Mesendoderm (in vitro differentiated cells): ENCODE measurements around the gene SLCO2A1.

Experiments used
- DNase-seq: peaks from one replicate; pipeline ENCODE4 v3.0.0; 2013
- H2AK5ac ChIP-seq: 2 replicates; pipeline ENCODE4 v1.6.1; 2013; ENCODE audit warnings: low read length, inconsistent platforms
- H2BK120ac ChIP-seq: 2 replicates; pipeline ENCODE4 v1.6.1; 2013; ENCODE audit warnings: low read depth, mild to moderate bottlenecking, low read length, moderate library complexity, mixed read lengths
- H2BK15ac ChIP-seq: replicated peaks from 2 replicates; pipeline ENCODE4 v1.6.1; 2013; ENCODE audit warnings: low read depth, mild to moderate bottlenecking, moderate library complexity
- H2BK5ac ChIP-seq: 2 replicates; pipeline ENCODE4 v1.6.1; 2013; ENCODE audit warnings: low read length, inconsistent platforms
- H3K18ac ChIP-seq: 2 replicates; pipeline ENCODE4 v1.6.1; 2013; ENCODE audit warnings: mild to moderate bottlenecking, low read length, mixed read lengths
- H3K23ac ChIP-seq: one replicate; pipeline ENCODE4 v1.6.1; 2013; ENCODE audit warnings: low read length
- H3K27ac ChIP-seq: 2 replicates; pipeline ENCODE4 v1.5.1; 2013; ENCODE audit warnings: low read depth, mild to moderate bottlenecking, inconsistent platforms, low read length, moderate library complexity
- H3K27me3 ChIP-seq: 2 replicates; pipeline ENCODE4 v1.6.1; 2013; ENCODE audit warnings: low read length, control low read depth, mild to moderate bottlenecking, inconsistent platforms; ENCODE audit not compliant: insufficient read depth, poor library complexity
- H3K36me3 ChIP-seq: 2 replicates; pipeline ENCODE4 v1.6.1; 2013; ENCODE audit warnings: low read length, inconsistent platforms; ENCODE audit not compliant: control insufficient read depth, insufficient read depth
- H3K4ac ChIP-seq: one replicate; pipeline ENCODE4 v1.6.1; 2013; ENCODE audit warnings: low read depth, mild to moderate bottlenecking, low read length, moderate library complexity
- H3K4me1 ChIP-seq: 2 replicates; pipeline ENCODE4 v1.6.1; 2013; ENCODE audit warnings: low read depth, low read length, inconsistent platforms; ENCODE audit not compliant: control insufficient read depth
- H3K4me2 ChIP-seq: 2 replicates; pipeline ENCODE4 v1.6.1; 2013; ENCODE audit warnings: low read length
- H3K4me3 ChIP-seq: 2 replicates; pipeline ENCODE4 v1.5.1; 2013; ENCODE audit warnings: mild to moderate bottlenecking, low read length
- H3K56ac ChIP-seq: one replicate; pipeline ENCODE4 v1.6.1; 2013; ENCODE audit warnings: low read length
- H3K79me1 ChIP-seq: 2 replicates; pipeline ENCODE4 v1.6.1; 2013; ENCODE audit warnings: low read length, inconsistent platforms
- H3K79me2 ChIP-seq: 2 replicates; pipeline ENCODE4 v1.6.1; 2013; ENCODE audit warnings: mild to moderate bottlenecking, low read length; ENCODE audit not compliant: control insufficient read depth, insufficient read depth
- H3K9ac ChIP-seq: 2 replicates; pipeline ENCODE4 v1.6.1; 2013; ENCODE audit warnings: low read length, inconsistent platforms
- H4K5ac ChIP-seq: one replicate; pipeline ENCODE4 v1.6.1; 2013; ENCODE audit warnings: low read length
- H4K8ac ChIP-seq: one replicate; pipeline ENCODE4 v1.6.1; 2013; ENCODE audit warnings: low read depth, mild to moderate bottlenecking, control low read depth, low read length, moderate library complexity
- WGBS: extraction: QIAGEN DNeasy Blood & Tissue Kit; methylation state at CpG from one replicate; pipeline ENCODE4 v1.1.7; 2013; ENCODE audit warnings: low lambda C conversion rate, missing lambda C conversion rate; ENCODE audit not compliant: insufficient coverage; ENCODE audit errors: extremely low coverage; 5-methylcytosine and 5-hydroxymethylcytosine counted together

Gene SLCO2A1

DNA sequence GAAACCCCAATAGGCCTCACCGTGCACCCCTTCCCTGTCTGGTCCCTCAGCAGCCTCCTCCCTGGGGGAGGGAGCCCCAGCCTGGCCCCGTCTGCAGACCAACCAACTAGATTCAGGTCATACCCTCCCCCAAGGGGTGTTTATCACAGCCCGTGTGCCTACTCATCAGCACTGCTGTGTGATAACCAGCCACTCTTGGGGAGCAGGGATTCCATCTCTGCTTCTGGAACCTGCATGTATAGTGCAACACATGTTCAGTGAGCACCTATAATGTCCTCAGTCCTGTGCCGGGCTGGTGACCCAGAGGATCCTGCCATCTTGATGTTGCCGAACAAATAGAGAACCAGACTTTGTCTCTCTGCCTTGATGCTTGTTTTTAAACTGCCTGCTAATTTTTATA, 6.6 kb upstream of the SLCO2A1 start:
- Histone ChIP-seq H4K5ac (no peak overlapping the region), H3K4ac (no peak overlapping the region), H2BK15ac (no peak overlapping the region), H3K18ac (no peak overlapping the region), H3K56ac (no peak overlapping the region), H3K36me3 (no peaks in the 10 kb centered on the region), H3K4me3 (no peak overlapping the region), H2AK5ac (peak overlapping the region; percentile 71), H2BK5ac (no peak overlapping the region), H3K23ac (no peak overlapping the region), H3K4me1 (peaks cover 5% of the 10 kb centered on the region), H3K79me1 (no peaks in the 10 kb centered on the region), H3K4me2 (no peak overlapping the region), H3K79me2 (no peaks in the 10 kb centered on the region), H4K8ac (no peak overlapping the region), H3K9ac (no peak overlapping the region), H3K27ac (no peak overlapping the region), H2BK120ac (no peak overlapping the region), H3K27me3 (no peaks in the 10 kb centered on the region)
- no peak for DNase-seq
- no CpG with 5 or more reads among the region's 5 CpGs for WGBS

DNA sequence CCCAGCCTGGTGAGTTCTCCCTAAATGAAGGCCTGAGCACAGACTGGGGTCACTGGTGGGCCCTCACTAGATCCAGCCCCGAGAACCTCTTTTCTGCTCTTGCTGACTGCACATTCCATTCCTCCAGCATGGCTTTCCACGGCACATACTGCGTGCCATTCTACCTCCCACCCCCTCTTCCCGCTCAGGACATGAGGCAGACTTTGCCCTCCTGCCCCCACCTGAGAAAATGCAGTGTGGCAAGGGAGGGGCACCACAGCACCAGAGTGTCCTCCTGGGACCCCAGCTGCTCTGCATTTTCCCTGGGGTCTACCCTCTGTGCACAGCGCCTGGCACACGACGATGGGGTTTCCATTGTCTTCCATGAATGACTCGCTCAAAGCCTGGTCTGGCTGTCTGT, 6.1 kb upstream of the SLCO2A1 start:
- H4K8ac ChIP-seq, result no peak overlapping the region
- H3K23ac ChIP-seq, result no peak overlapping the region
- H2BK5ac ChIP-seq, result no peak overlapping the region
- no peaks in the 10 kb centered on the region for H3K27me3 ChIP-seq
- no CpG with 5 or more reads among the region's 8 CpGs for WGBS
- peaks cover 7% of the 10 kb centered on the region for H3K4me1 ChIP-seq
- H3K9ac ChIP-seq, result no peak overlapping the region
- H3K4me3 ChIP-seq, result no peak overlapping the region
- H2BK15ac ChIP-seq, result no peak overlapping the region
- no peak overlapping the region for H4K5ac ChIP-seq
- no peaks in the 10 kb centered on the region for H3K36me3 ChIP-seq
- no peak for DNase-seq
- peak overlapping the region; percentile 3 for H3K56ac ChIP-seq
- H3K18ac ChIP-seq, result no peak overlapping the region
- no peak overlapping the region for H3K27ac ChIP-seq
- peak overlapping the region; percentile 12 for H2AK5ac ChIP-seq
- H3K4ac ChIP-seq, result no peak overlapping the region
- H3K4me2 ChIP-seq, result no peak overlapping the region
- no peaks in the 10 kb centered on the region for H3K79me2 ChIP-seq
- H3K79me1 ChIP-seq, result no peaks in the 10 kb centered on the region
- no peak overlapping the region for H2BK120ac ChIP-seq

DNA sequence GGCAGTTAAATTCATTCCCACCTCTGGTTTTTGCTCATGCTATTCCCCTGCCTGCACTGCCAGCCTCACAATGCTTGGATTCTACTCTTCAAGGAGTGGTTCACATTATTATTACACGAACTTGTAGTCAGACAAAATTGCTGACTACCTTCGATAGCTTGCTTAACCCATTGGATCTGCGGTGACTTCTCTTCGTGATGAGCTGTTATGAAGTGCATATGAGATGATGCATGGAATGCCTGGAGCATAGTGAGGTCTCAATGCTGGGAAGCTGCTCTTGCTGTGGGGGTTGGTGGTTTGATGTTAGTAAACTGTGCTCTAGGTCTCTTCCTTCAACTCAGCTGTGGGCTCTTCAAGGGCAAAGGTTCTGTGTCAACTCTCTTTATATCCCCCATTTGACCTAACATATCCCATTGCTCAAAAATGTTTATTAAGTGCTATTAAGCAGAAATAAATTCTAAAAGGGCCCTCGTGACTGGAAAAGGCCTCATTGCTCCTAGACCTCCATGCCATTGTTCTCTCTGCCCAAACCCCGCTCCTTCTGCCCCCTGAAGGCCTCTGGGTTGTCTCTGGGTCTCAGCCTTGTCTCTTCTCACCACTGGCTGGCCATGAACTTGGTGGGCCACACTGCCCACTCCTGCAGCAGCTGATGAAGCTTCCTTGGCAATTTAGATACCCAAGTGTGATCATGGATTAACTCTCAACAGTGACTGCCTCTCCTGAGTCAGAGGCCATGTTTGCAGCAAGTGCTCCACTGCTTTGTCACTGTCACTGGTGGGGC, 4.5 kb upstream of the SLCO2A1 start:
- WGBS, result no CpG with 5 or more reads among the region's 6 CpGs
- no peak overlapping the region for H2BK120ac ChIP-seq
- no peak overlapping the region for H3K4me3 ChIP-seq
- no peak overlapping the region for H3K18ac ChIP-seq
- H3K79me1 ChIP-seq, result no peaks in the 10 kb centered on the region
- H3K9ac ChIP-seq, result no peak overlapping the region
- no peak overlapping the region for H3K4ac ChIP-seq
- no peak overlapping the region for H4K8ac ChIP-seq
- H3K56ac ChIP-seq, result no peak overlapping the region
- H3K36me3 ChIP-seq, result no peaks in the 10 kb centered on the region
- H2AK5ac ChIP-seq, result no peak overlapping the region
- H4K5ac ChIP-seq, result no peak overlapping the region
- H3K27me3 ChIP-seq, result no peaks in the 10 kb centered on the region
- no peak overlapping the region for H3K4me2 ChIP-seq
- no peak overlapping the region for H2BK15ac ChIP-seq
- H3K79me2 ChIP-seq, result no peaks in the 10 kb centered on the region
- peaks cover 6% of the 10 kb centered on the region for H3K4me1 ChIP-seq
- H3K23ac ChIP-seq, result no peak overlapping the region
- no peak for DNase-seq
- no peak overlapping the region for H3K27ac ChIP-seq
- H2BK5ac ChIP-seq, result no peak overlapping the region

DNA sequence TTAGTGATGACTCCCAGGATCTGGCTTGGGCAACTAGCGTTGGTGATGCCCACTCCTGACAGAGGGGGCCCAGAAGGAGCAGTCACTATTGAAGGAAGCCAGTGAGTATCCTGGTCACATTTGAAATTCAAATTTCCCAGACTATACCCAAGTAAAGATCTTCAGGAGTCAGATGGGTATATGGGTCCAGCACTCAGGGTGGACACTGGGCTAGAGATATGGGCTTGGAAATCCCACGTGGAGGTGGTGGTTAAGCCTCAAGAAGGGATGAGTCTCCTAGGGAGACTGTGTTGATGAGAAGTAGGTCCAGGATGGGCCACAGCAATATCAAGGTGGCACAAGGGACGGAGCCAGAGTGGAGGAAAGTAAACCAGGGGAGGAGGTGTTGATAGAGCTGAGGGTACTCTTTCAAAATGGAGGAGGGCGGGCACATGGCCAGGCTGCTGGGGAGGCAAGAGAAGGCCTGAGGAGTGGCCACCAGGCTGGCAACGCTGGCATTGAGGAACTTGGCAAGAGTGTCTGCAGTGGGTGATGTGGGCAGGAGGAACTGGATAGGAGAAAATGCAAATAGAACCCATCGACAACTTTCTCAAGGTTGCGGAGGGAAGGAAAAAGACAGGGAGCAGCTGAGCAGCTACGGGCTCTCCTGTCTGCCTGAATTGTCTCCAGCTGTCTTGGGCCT, 3.7 kb upstream of the SLCO2A1 start:
- Histone ChIP-seq H2AK5ac (no peak overlapping the region), H3K27ac (no peak overlapping the region), H3K56ac (no peak overlapping the region), H3K36me3 (no peaks in the 10 kb centered on the region), H3K4me3 (no peak overlapping the region), H3K18ac (no peak overlapping the region), H2BK120ac (no peak overlapping the region), H3K9ac (no peak overlapping the region), H3K4me1 (peaks cover 6% of the 10 kb centered on the region), H3K79me2 (peaks cover 4% of the 10 kb centered on the region), H4K5ac (no peak overlapping the region), H3K79me1 (peaks cover 1% of the 10 kb centered on the region), H3K27me3 (no peaks in the 10 kb centered on the region), H4K8ac (no peak overlapping the region), H3K23ac (no peak overlapping the region), H3K4me2 (no peak overlapping the region), H2BK15ac (no peak overlapping the region), H3K4ac (no peak overlapping the region), H2BK5ac (no peak overlapping the region)
- no CpG with 5 or more reads among the region's 8 CpGs for WGBS
- DNase-seq, result no peak

DNA sequence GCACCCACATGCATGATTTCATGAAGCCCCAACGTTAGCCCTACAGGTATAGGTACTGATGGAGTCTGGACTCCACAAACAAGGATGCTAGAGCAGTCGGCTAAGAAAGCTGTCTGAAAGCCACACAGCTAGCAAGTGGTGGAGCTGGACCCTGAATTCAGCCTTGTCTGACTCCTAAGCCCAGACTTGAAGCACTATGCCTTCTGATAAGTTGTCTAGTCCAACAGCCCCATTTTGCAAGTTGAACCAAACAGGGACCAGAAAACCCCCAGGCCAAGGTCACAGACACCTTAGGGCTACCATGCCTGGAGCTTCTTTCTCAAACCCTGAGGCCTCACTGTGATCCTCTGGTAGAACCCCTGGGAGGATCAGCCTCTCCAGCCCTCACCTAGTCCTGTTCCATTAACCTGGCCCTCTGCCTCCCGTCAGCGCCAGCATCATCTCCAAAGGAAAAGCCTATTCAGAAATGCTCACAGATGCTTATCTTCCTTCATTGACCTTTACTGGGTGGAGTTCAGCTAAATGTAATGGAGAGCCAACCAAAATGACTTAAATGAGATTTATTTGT, 1.7 kb upstream of the SLCO2A1 start:
- WGBS, result no CpG with 5 or more reads among the region's 4 CpGs
- DNase-seq, result no peak
- peaks cover 3% of the 10 kb centered on the region for H3K79me1 ChIP-seq
- H2BK120ac ChIP-seq, result no peak overlapping the region
- H3K4ac ChIP-seq, result no peak overlapping the region
- H3K56ac ChIP-seq, result no peak overlapping the region
- H3K27ac ChIP-seq, result no peak overlapping the region
- no peak overlapping the region for H3K23ac ChIP-seq
- H3K79me2 ChIP-seq, result peaks cover 9% of the 10 kb centered on the region
- H3K18ac ChIP-seq, result no peak overlapping the region
- H3K27me3 ChIP-seq, result no peaks in the 10 kb centered on the region
- H3K9ac ChIP-seq, result no peak overlapping the region
- peak overlapping the region; percentile 54 for H2AK5ac ChIP-seq
- peaks cover 7% of the 10 kb centered on the region for H3K4me1 ChIP-seq
- no peak overlapping the region for H2BK5ac ChIP-seq
- no peak overlapping the region for H4K8ac ChIP-seq
- H4K5ac ChIP-seq, result no peak overlapping the region
- H3K4me3 ChIP-seq, result no peak overlapping the region
- no peak overlapping the region for H2BK15ac ChIP-seq
- no peaks in the 10 kb centered on the region for H3K36me3 ChIP-seq
- H3K4me2 ChIP-seq, result no peak overlapping the region
